ENCODE results near the gene SUSD2.
"Not testable (repeated sequence)": the region's sequence is repeated elsewhere in the genome, so short reads cannot be mapped to it uniquely, and the experiment has no call there.

SUSD2 gene

DNA sequence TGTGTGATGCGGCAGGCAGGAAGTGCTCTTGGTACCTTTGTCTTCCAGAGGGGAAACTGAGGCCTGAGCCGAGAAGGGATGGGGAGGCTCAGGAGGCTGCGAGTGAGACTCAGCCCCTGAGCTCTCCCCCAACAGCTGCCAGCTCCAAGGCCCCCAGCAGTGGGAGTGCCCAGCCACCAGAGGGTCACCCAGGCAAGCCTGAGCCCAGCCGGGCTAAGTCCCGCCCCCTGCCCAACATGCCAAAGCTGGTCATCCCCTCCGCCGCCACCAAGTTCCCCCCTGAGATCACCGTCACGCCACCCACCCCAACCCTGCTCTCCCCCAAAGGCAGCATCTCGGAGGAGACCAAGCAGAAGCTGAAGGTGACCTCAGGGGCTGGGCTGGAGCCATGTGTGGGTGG, 3.8 kb upstream of the SUSD2 start:
- no peak for DNase-seq

DNA sequence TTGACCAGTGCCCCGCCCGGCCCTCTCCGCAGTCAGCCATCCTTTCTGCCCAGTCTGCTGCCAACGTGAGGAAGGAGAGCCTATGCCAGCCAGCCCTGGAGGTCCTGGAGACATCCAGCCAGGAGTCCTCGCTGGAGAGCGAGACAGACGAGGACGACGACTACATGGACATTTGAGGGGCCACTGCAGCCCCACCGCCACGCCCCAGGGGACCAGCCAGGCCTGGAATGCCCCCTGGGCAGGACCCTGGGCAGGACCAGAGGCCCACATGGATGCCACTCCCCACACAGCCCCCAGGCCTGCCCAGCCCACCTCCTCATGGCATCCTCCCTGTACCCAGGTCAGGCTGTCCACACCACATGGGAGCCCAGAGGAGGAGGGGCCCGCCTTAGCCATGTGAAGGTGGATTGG, 3.3 kb upstream of the SUSD2 start:
- DNase-seq = no peak

DNA sequence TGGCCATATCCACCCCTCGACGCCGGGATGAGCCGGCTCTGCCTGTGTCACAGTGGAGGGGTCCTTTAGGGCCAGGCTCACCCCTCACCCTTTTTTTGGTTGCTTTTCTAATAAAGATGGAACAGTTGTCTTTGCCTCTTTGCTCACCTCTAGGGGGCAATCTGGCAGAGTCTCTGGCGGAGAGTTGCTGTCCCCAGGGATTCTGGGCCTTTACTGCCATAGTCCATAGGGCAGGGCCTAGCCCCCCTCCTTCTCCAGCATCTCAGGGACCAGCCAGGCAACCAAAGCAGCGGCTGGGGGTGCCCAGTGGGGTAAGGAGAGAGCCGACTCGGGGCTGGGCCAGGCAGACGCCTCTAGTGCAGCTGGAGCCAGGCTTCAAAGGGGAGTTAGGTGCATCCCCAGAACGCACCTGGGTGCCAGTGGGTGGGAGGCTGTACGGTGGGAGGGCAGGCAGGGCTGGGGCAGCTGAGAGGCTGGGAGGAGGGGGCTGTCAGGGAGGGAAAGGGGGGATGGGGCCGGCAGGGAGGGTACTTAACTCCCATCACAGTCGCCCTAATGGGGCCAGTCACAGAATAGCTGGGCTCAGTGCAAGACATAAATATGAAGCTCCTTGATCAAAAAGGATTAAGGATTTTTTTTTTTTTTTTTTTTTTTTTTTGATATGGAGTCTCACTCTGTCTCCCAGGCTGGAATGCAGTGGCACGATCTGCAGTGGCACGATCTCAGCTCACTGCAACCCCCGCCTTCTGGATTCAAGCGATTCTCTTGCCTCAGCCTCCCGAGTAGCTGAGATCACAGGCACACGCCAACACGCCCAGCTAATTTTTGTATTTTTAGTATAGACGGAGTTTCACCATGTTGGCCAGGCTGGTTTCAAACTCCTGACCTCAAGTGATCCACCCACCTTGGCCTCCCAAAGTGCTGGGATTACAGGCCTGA, 2.5 kb upstream of the SUSD2 start:
- no peak for DNase-seq

DNA sequence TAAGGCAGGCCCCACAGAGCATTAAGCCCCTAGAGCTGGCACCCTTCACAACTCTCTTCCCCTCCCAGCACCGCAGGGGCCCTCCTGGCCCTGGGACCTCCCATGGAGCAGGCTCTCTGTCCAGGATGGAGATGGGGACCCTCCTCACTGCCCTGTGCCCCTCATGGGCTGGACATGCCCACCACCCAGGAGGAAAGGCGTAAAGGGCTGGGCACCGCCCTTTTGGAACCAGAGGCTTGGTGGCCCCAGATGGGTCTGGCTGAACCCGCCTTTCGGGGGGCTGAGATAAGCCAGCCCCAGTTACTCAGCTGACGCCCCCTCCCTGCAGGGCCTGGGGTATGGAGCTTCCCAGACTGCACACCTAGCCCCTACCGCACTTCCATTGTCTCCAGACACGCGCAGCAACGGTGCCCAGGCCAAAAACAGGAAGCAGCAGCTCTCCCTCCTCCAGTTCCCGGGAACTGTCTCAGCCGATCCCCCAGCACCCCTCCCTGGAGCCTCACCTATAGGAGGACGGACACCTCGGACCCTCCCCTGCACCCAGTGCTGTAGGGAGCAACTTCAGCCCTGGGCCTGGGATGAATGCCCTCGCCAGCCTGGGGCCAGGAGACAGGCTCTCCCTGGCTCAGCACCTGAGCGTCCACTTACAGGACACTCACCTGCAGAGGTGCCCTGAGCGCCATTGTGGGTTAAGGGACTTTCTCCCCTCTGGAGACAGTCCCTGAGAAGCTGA, 1.6 kb upstream of the SUSD2 start:
- no peak for DNase-seq

DNA sequence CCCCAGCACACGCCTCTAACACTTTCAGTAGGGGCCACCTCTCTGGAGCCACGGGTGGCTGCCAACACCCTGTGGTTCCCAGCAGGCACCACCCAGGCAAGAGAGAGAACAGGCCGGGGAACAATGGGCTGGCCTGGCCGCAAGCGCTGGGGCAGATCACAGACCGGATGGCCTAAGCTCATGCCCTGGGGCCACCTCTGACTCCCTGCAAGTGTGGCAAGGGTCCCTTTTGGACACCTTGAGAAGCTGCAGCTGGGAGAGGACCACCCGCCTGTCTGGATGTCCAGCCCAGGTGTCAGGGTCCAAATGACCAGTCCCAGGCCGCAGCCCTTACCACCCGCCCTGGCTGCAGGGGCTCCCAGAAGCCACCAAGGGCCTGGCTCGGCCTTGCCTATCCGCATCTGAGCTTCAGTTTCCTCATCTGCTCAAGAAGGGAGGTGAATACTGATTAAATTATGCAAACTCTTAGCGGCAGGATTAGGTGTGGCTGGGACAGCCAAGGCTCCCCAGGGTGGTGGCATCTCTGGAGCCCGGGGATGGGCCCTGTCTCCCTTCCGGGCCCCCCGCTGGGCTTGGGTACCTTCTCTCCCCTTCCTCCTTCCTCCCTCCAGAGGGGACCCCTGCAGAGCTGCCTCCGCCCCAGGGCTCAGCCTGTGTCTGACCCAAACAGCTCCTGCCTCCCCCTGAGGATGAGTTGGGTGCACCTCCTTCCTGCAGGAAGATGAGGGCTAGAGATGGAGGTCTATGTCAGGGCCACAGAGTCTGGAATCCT, 785 bp upstream of the SUSD2 start:
- no peak for DNase-seq

DNA sequence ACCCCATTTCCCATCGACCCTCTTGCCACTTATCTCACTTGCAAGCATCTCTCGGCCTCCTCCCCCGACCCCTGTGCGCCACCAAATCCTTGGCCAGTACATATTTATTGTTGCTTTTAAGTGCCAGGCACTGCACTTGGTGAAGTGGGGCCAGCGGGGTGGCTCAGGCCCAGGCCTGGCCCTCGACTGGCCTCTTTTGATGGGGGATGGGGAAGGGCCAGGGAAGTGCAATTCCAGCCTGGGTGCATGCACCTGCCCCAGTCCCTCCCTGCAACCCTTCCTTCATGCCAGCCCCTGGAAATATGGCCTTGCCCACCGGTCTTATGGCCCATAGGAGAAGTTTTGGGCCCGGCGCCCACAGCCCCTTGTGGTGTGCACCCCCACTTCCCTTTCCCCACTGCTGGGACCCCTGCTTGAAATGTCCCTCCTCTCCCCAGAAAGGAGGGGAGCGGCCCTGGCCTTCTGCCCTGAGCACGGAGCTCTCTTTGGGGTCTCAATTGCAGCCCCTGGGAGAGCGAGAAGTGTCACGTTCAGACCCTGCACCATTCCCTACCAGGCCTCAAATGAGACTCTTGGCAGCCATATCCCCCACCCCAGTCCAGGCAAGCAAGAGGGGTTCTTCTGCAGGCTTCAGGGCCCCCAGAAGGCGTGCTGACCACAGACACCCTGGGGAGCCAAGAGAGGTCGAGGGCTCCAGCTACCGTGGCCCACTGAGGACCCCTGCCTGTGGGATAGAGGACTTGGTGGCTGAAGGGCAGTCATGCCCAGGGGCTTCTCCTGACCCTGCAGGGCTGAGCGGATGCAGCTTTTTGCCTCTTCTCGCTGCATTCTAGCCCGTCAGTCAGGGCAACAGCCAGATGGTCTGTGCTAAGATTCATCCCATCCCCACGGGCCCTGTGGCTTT, 961 bp downstream of the SUSD2 start:
- DNase-seq = no peak

DNA sequence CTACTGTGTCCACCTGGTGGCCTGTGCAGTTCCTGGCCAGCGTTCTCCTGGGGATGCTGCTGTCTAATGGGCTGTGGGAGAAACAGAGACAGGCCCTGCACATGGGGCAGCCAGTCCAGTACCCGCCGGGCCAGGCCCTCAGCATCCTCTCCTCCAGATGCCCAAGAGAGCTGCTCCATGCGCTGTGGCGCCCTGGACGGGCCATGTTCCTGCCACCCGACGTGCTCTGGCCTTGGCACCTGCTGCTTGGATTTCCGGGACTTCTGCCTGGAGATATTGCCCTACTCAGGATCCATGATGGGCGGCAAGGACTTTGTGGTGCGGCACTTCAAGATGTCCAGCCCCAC, 1.6 kb downstream of the SUSD2 start:
- DNase-seq = not testable (repeated sequence)

DNA sequence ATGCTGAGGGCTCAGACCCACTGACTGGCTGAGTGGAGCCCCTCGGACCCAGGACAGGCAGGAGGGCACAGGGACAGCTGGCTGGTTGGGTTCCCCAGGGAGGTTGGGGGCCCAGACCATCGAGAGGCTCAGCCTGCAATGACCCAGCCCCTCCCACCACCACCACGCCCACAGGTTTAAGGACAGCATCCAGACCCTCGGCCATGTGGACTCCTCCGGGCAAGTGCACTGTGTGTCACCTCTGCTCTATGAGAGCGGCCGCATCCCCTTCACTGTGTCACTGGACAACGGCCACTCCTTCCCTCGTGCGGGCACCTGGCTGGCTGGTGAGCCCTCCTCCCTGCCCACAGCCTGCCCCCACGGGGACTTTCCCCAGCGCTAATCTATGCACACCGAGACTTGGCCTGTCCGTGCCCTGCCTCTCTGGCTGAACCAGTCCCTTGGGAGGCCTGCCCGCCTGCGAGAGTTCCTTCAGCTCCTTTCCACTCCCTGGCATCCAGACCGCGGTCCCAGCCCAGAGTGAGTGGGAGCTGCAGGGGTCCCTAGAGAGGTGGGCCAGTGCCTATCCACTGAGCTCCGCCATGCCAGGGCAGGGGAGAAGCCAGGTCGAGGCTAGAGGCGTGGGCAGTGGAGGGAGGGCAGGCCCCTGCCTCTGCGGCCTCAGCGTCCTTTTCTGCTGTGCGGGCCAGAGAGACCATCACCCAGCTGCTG, 2.2 kb downstream of the SUSD2 start:
- DNase-seq = no peak

DNA sequence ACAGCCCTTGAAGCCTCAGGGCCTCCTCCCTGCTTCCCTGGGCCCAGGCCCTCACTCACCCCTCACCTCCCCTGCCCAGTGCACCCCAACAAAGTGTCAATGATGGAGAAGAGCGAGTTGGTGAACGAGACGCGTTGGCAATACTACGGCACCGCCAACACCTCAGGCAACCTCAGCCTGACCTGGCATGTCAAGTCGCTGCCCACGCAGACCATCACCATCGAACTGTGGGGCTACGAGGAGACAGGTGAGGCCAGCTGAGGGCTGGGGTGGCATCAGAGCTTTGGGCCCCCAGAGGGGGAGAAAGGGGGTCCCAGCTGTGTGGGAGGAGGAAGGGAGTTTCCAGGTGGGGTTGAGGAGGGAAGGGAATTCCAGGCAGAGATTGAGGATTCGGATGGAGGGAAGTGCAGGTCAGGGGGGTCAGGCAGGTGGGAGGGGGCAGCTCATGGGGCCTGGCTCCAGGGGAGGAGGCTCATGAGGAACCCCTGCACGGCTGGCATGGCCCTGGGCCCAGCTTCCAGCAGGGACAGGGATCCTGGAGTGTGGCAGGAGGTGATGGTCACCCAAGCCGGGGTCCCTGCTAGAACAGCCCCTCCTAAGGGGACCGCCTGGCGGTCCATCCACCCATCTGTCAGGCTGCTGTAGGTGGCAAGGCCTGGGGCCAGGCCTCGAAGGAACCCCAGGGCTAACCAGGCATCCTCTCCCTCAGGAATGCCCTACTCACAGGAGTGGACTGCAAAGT, 2.9 kb downstream of the SUSD2 start:
- DNase-seq = no peak

DNA sequence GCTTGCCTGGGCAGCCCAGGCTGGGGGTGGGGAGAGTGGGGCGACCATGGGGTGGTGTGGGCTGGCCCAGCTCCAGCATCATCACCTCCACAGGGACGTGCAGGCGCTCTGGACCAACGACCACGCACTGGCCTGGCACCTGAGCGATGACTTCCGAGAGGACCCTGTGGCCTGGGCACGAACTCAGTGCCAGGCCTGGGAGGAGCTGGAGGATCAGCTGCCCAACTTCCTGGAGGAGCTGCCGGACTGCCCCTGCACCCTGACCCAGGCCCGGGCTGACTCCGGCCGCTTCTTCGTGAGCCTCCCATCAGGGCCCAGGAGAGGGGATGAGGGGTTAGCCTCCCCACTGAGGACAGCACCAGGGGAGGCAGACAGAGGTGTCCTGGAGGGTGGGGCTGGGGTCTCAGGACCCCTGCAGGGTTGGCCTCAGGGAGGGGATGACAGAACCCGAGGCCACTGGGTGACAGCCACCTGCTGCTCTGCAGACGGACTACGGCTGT, 3.8 kb downstream of the SUSD2 start:
- DNase-seq = no peak

DNA sequence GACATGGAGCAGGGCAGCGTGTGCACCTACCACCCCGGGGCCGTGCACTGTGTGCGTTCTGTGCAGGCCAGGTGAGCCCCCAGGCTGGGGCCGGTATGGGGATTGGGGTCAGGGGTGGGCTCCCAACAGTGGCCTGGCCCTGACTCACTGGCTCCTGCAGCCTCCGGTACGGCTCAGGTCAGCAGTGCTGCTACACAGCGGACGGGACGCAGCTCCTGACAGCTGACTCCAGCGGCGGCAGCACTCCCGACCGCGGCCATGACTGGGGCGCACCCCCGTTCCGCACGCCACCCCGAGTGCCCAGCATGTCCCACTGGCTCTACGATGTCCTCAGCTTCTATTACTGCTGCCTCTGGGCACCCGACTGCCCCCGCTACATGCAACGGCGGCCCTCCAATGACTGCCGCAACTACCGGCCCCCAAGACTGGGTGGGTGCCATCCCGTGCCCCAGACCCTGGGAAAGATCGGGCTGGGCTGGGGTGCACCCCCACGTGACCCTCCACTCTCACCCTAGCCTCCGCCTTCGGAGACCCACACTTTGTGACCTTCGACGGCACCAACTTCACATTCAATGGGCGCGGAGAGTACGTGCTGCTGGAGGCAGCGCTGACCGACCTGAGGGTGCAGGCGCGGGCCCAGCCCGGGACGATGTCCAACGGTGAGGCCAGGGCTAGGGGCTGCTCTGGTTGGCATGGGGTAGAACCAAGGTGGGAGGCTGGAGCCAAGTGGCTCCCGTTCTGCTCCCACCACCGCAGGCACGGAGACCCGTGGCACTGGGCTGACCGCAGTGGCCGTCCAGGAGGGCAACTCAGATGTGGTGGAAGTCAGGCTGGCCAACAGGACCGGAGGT, 4.4 kb downstream of the SUSD2 start:
- DNase-seq = no peak

DNA sequence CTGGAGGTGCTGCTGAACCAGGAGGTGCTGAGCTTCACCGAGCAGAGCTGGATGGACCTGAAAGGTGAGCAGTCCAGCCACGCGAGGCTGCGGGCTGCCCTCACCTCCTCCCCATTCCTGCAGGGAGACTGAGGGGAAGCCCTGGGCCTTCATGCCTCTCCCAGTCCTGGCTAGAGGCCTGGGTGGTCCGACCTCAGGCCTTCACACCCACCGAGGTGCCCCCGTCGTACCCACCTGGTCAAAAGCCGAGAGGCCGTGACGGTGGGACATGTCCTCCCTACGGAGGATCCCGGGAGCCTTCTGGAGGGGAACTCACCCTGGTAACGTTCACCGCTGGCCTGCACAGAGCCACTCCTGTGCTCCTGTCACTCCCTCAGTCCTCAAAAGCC, 5.1 kb downstream of the SUSD2 start:
- DNase-seq = no peak

DNA sequence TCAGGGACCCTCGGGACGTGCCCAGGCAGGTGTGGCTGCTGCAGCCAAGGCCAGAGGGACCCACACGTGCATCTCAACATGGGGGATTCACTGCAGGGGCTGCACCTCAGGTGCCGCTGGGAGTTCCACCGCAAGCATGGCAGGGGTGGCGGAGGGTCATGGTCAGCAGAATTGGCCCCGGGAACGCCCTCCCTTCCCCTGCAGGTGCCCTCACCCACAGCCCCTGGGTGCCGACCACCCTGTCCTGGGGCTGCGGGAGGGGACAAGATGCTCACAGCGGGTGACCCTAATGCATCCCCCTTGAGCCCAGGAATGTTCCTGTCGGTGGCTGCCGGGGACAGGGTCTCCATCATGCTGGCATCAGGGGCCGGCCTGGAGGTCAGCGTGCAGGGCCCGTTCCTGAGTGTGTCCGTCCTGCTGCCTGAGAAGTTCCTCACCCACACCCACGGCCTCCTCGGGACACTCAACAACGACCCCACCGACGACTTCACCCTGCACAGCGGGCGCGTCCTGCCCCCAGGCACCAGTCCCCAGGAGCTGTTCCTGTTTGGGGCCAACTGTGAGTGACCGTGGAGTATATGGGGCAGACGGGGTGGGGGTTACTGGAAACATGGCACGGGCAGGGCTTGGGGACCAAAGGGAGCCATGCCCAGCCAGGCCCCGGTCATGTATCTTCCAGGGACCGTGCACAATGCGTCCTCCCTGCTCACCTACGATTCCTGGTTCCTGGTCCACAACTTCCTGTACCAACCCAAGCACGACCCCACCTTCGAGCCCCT, 5.8 kb downstream of the SUSD2 start:
- no peak for DNase-seq

DNA sequence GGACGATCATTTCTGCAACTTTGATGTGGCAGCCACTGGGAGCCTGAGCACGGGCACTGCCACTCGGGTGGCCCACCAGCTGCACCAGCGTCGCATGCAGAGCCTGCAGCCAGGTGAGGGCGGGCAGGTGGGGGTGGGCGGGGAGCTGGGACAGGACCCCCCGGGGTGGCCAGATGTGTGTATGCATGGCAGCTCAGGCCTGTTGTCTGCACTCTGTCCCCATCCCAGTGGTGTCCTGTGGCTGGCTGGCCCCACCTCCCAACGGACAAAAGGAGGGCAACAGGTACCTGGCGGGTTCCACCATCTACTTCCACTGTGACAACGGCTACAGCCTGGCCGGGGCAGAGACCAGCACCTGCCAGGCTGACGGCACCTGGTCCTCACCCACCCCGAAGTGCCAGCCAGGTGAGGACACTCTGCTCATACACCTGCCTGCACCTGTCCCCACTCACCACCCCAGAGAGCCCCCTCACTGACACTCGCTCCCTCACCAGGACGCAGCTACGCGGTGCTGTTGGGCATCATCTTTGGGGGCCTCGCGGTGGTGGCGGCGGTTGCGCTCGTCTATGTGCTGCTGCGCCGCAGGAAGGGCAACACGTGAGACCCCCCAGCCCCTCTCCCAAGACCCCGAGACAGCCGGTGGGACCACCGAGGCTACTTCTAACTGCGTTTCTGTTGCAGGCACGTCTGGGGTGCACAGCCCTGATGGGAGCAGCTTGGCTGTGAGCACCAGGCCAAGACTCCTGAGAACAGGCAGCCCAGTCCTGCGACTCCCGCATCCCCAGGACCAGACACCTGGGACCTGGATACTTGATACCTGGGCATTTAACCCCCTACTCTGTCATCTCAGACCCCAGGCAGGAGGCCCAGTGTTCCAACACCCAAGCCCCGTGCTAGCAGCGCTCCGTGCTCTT, 6.7 kb downstream of the SUSD2 start:
- DNase-seq = no peak

DNA sequence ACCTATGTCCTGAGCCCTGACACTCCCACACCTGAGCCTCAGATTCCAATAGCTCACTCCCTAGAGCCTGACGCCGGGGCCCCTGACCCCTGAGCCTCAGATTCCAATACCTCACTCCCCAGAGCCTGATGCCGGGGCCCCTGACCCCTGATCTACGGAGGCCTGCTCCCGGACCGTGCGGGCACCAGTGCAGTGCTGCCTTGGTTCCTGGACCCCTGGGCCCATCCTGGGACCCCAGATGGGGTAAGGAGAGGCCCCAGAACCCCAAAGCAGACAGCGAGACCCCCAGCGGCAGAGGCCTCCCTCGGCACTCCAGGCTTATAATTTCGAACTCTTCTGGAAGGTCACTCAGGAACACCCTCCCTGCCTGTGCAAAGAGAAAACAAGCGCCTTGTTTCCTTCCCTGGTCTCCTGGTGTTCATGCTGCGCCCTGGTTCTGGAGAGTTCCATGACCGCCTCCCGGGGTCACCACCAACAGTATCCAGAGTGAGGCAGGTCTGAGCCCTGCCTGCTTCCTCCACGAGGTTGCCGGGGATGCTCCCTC, 7.5 kb downstream of the SUSD2 start:
- no peak for DNase-seq

DNA sequence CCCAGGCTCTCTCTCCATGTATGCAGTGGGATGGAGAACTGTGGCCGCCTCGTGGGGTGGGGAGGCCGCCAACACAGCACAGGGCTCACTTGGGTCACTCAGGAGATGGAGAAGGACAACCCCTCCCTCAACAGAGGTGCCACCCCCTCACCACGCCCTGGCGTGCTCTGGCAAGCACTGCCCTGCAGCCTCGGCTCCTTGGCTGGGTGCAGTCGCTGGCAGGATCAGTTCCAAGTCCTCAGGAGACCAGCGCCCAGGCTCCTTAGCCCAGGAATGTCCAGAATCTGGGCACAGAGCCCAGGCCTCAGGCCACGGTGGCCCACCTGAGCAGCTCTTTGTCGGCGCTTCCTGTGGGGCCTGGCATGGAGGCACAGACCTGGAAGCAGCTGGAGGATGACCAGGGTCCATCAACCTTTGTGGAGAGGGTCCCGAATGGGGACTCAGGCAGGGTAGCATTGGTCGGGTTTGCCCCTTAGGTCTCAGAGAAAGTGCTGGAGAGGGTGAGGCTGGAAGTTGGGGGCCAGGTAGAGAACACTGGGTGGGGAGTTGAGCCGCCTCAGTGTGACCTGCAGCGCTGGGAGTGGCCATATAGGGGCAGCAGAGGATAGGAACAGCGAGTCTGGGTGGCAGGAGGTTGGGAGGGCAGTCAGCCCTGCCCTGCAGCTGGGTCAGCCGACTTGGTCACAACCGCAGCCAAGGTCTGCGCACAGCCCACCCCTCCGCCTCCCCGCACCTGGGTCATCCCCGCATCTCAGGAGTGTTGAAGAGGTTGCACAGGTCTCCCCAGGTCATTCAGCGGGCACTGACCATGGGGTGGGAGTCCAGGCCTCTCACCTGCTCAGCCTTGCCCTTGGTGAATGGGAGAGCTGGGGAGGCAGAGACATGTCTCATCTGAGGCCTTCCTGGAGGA, 8.2 kb downstream of the SUSD2 start:
- DNase-seq = peak; percentile 33 to 86

DNA sequence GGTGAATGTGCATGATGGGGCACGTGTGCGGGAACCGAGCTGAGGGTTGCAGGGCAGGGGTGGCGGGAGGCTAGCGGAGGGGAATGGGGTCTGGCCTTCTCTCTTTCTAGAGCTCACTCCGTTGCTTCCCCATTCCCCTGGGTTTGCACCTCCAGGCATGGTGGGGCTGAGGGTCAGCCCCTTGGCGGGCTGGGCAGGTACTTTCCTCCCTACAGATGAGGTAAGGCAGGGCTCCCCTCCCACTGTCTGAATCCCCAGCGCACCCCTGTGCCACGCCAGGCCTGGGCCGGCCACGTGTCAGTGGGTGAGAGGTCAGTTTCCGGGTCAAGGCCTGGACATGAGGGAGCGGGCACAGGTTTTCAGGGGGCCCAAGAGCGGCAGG, 8.9 kb downstream of the SUSD2 start:
- DNase-seq = no peak

All from inflammatory macrophage treated with lipopolysaccharide for 1 hour (primary cell).